Lower lobe of right lung (tissue), 2 donors: ENCODE measurements around the gene PDSS1. TPM values are rescaled to one million over a fixed set of nuclear protein-coding genes. Genes with fewer than 3 reads are reported as not detected.
A peak's percentile ranks its signal among the peaks of the same experiment; 100 is the strongest.

ENCODE experiments used
- ATAC-seq, 2 donors: fragments of 200-7000 bp; cut with Tn5 transposase; one replicate each; pipeline ENCODE4 v1.9.1; 2020 to 2022; ENCODE audit warnings: mild to moderate bottlenecking in 2 of 2, moderate library complexity in 2 of 2
- DNase-seq: peaks from one replicate; pipeline ENCODE4 v3.0.0-alpha.2; 2020
- H3K27ac ChIP-seq: fragments of 200-600 bp; one replicate; pipeline ENCODE4 v1.8.0; 2022
- H3K27me3 ChIP-seq: fragments of 200-600 bp; one replicate; pipeline ENCODE4 v1.8.0; 2022; ENCODE audit warnings: low read depth
- H3K36me3 ChIP-seq: fragments of 200-600 bp; one replicate; pipeline ENCODE4 v1.8.0; 2022; ENCODE audit warnings: mild to moderate bottlenecking
- H3K4me1 ChIP-seq: fragments of 200-600 bp; one replicate; pipeline ENCODE4 v1.8.0; 2022
- H3K4me3 ChIP-seq: fragments of 200-600 bp; one replicate; pipeline ENCODE4 v1.8.0; 2022; ENCODE audit warnings: mild to moderate bottlenecking
- H3K9me3 ChIP-seq: fragments of 200-600 bp; one replicate; pipeline ENCODE4 v1.8.0; 2022
- CTCF ChIP-seq: fragments of 200-600 bp; IDR thresholded peaks from one replicate; pipeline ENCODE4 v1.8.0; 2022; ENCODE audit warnings: antibody characterized with exemption, mild to moderate bottlenecking
- intact Hi-C: fragments of 100-400 bp; cut with DNase I; formaldehyde crosslinking; loops from one replicate; pipeline ENCODE4 v1.11.0; 2022
- total RNA-seq: library from RNA; stranded (reverse); fragmentation: NEBNext Ultra II Directional; extraction: Animal tissue kit (Norgen Biotek cat#: 25700); gene quantifications from one replicate; pipeline ENCODE4 v1.2.1, GENCODE V29; 2021
- donor health status: DM: no; HTN: yes; CAD: no; lungs with severe emphysema.

PDSS1 gene
- total RNA-seq, 1 donor from 2014 or later = 6.4 TPM

- ATAC-seq = no peak
- H3K9me3 ChIP-seq = no peaks in the 10 kb centered on the region
These were observed 5.6 kb downstream of the PDSS1 start for GRCh38 chr10:26703096-26703495.

GRCh38 chr10:26703974-26704373 lies 6.5 kb downstream of the PDSS1 start:
- no peak overlapping the region for H3K4me3 ChIP-seq
- DNase-seq = no peak
- peaks cover 9% of the 10 kb centered on the region for H3K36me3 ChIP-seq
- H3K27ac ChIP-seq = no peak overlapping the region
- no peak for TF ChIP-seq CTCF
- no peak for ATAC-seq
- H3K27me3 ChIP-seq = no peaks in the 10 kb centered on the region
- intact Hi-C loops = no loop called here
- no peaks in the 10 kb centered on the region for H3K9me3 ChIP-seq
- H3K4me1 ChIP-seq = peaks cover 6% of the 10 kb centered on the region

More at GRCh38 chr10:26703096-26703495, 5.6 kb downstream of the PDSS1 start:
- H3K27me3 ChIP-seq = no peaks in the 10 kb centered on the region
- TF ChIP-seq CTCF = no peak
- peaks cover 4% of the 10 kb centered on the region for H3K36me3 ChIP-seq
- DNase-seq = no peak
- H3K4me3 ChIP-seq = no peak overlapping the region
- no peak overlapping the region for H3K27ac ChIP-seq
- peaks cover 15% of the 10 kb centered on the region for H3K4me1 ChIP-seq
- intact Hi-C loops = no loop called here

- H3K27me3 ChIP-seq = no peaks in the 10 kb centered on the region
- H3K9me3 ChIP-seq = no peaks in the 10 kb centered on the region
- H3K4me3 ChIP-seq = no peak overlapping the region
- ATAC-seq = peak; percentile 62 to 64
- peaks cover 2% of the 10 kb centered on the region for H3K4me1 ChIP-seq
- H3K27ac ChIP-seq = no peak overlapping the region
- peak; percentile 76 for DNase-seq
- H3K36me3 ChIP-seq = peaks cover 13% of the 10 kb centered on the region
- TF ChIP-seq CTCF = no peak
- intact Hi-C loops = no loop called here
These were observed 8.7 kb downstream of the PDSS1 start for GRCh38 chr10:26706206-26706605.

- ATAC-seq = no peak
- no peak for DNase-seq
- Histone ChIP-seq H3K4me3 (no peak overlapping the region), H3K27me3 (no peaks in the 10 kb centered on the region), H3K36me3 (peaks cover 13% of the 10 kb centered on the region), H3K27ac (no peak overlapping the region), H3K9me3 (no peaks in the 10 kb centered on the region), H3K4me1 (no peaks in the 10 kb centered on the region)
- intact Hi-C loops = no loop called here
- TF ChIP-seq CTCF = no peak
These were observed 9.4 kb downstream of the PDSS1 start for GRCh38 chr10:26706936-26707335.

- TF ChIP-seq CTCF = no peak
- H3K27ac ChIP-seq = no peak overlapping the region
These were observed 13.8 kb downstream of the PDSS1 start for GRCh38 chr10:26711324-26711723.

More at GRCh38 chr10:26711324-26711723, 13.8 kb downstream of the PDSS1 start:
- Histone ChIP-seq H3K4me1 (no peaks in the 10 kb centered on the region), H3K9me3 (no peaks in the 10 kb centered on the region), H3K36me3 (peaks cover 31% of the 10 kb centered on the region), H3K4me3 (no peak overlapping the region), H3K27me3 (no peaks in the 10 kb centered on the region)
- no peak for ATAC-seq
- no peak for DNase-seq
- intact Hi-C loops = no loop called here
